Fibroblast of skin of scalp (primary cell): Measurements from ENCODE around the gene MOB3B.
A peak's percentile ranks its signal among the peaks of the same experiment; 100 is the strongest.

Source experiments
- DNase-seq: peaks from one replicate; pipeline ENCODE4 v3.0.0-alpha.2; 2013

The MOB3B gene

GRCh38 chr9:27385606-27386322 lies 143.8 kb downstream of the MOB3B start:
- no peak for DNase-seq

GRCh38 chr9:27384262-27385014 lies 145.2 kb downstream of the MOB3B start:
- DNase-seq, result no peak

DNA sequence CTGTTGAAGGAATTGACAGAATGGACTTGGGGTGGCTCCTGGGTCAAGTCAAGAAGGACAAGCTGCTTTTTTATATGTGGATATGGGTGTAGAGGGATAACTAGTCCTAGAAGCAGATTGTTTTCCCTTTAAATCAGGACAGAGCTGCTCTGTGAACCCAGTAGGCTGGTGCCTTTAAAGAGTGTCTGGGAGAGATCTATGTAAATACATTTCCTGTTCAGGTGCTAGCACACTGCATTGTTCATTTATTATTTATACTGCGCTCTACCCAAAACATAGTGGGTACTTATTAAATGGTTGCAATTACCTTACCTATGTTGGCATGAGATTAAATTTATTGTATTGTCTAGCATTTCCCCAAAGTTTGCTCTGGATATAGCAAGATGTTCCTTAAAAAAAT lies 146.1 kb downstream of the MOB3B start:
- no peak for DNase-seq

GRCh38 chr9:27382975-27383374 lies 146.6 kb downstream of the MOB3B start:
- no peak for DNase-seq

- DNase-seq, result no peak
Measured at GRCh38 chr9:27382308-27382707, 147.3 kb downstream of the MOB3B start.

DNA sequence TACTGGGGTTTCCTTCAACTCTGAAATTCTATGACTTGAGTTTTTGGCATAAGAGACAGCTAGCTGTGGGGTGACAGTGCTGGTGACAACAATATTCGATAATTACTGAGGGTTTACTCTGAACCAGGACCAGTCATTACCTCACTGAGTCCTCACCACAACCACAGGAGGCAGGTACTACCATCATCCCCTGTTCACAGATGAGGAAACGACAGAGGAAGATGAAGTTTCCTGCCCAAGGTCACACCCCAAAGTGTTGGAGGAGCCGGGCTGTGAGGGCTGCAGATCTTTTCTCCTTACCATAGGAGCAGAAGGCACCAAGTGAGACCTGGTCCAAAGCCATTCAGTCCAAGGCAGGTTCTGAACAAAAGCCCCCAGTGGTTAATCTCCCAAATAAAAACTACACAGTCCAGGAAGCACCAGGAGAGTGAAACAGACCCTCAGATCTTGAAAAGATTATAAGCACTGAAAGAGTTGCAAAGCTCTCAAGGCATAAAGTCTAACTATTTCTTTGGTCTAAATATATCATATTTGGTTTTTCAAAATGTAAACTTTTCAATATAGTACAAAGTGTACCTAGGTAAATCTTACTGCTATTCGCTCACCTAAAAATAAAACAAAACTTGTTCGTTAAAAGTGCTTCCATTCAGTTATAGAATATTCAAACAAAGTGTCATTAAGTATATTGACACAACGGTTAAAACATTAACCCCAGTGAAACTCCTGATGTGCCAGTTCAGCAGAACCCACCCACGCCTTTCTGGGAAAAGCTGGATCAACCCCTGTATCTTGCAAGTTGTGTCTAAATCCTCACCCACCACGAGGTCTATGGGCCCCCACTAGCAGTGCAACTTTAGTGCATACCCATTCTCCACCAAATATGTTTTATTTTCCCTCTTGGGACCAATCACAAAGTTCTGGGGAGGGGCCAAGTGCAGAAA lies 150.0 kb downstream of the MOB3B start:
- DNase-seq, result no peak

DNA sequence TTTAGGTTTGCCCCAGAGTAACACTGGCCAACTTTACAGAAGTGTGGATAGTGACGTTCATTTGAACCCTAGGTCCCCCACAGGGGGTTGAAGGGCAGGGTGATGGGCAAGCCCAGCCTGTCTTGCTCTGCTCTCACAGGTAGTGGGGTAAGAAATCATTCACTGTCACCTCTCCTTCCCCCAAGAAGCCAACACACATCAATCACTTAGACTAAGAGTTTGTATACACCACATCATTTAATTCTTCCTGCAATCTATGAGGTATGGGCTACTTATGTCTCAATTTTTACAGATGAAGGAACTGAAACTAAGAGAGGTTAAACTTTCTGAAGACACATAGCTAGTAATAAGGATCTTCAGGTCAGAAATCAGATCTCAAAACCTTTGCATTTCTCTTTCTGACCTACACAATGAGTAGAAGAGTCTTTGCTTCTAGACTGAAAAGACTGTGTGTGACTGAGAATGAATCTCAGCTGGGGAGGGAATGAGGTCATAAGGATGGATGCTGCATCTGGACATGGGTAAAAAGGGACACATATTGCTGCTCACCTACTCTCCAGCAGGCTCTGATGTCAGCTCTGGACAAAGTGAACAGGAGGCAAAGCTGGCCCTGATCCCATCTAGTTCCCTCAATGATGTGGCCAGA lies 151.7 kb downstream of the MOB3B start:
- no peak for DNase-seq

DNA sequence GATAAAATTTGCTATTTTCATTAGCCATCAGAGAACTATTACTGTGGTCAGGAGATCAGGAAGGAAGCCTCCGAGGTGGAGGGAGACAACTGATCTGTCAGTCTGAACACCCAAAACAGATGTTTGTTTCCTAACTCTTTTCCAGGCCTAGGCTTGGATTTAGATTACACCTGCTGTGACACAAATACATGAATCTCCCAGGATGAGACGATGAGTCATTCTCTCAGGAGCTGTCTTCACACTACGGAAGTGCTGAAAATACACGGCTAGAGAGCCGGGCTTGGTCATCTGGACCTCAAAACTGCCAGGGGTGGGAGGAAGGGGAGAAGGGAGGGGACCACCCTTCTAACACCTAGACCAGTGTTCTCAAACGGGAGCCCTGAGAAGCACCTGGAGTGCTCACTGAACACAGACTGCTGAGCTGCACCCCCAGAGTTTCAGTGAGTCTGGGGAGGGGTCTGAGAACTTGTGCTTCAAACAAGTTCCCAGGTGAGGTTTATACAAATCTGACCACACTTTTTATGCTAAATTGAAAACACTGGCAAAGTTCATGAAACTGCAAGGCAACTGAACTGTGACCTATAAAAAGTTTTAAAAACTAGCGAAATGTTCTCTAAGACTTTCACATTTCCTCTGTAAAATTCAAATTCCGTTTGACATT lies 152.3 kb downstream of the MOB3B start:
- no peak for DNase-seq

- DNase-seq, result no peak
Measured at GRCh38 chr9:27373851-27374250, 155.8 kb downstream of the MOB3B start.

DNA sequence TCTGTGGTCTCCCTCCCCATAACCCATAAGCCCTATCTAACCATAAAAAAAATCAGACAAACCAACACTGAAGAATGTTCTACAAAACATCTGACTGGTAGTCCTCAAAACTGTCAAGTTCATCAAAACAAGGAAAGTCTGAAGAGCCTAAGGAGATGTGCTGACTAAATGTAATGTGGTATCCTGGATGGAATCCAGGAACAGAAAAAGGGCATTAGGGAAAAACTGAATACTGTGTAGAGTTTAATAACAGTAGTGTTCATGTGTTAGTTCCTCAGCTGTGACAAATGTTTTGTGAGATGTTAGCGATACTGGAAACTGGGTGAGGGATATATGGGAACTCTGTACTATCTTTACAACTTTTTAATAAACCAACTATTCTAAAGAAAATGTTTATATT lies 157.0 kb downstream of the MOB3B start:
- DNase-seq, result no peak

DNA sequence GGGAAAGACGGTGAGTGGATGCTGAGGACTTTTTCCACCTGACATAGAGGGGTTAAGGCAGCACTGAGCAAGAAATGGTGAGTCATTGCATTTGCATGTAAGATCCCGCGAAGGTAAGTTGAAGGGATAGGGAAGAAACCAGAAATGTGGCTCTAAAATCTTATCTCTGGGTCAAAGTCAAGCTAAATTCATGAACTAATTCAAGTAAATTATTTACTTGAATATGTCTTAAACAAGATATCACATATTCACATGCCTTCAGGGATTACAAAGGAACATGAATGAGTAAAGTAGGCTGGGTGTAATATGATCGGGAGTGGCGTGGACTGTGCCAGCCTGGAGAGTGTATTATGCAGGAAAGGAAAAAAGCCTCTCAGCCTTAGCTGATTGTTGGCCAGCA lies 158.2 kb downstream of the MOB3B start:
- DNase-seq, result no peak

DNA sequence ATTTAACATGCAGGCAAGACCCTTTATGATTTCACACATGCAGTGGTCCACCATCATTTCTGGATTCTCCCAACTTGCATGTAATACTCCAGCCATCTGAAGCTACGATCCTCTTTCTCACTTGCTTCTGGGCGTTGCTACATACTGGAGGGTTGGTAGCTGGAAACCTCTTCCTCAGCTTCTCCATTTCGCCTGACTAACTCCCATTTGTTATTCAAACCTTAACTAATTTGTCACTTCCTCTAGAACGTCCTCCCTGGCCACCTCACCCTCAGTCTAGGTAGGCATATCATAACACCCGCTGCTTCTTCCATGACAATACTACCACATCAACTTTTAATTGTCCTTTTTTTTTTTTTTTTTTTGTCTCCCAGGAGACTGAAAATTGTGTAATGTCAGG lies 160.0 kb downstream of the MOB3B start:
- DNase-seq, result no peak

GRCh38 chr9:27368316-27368985 lies 161.2 kb downstream of the MOB3B start:
- peak; percentile 61 for DNase-seq

- no peak for DNase-seq
Measured at GRCh38 chr9:27367921-27368315, 161.7 kb downstream of the MOB3B start.

DNA sequence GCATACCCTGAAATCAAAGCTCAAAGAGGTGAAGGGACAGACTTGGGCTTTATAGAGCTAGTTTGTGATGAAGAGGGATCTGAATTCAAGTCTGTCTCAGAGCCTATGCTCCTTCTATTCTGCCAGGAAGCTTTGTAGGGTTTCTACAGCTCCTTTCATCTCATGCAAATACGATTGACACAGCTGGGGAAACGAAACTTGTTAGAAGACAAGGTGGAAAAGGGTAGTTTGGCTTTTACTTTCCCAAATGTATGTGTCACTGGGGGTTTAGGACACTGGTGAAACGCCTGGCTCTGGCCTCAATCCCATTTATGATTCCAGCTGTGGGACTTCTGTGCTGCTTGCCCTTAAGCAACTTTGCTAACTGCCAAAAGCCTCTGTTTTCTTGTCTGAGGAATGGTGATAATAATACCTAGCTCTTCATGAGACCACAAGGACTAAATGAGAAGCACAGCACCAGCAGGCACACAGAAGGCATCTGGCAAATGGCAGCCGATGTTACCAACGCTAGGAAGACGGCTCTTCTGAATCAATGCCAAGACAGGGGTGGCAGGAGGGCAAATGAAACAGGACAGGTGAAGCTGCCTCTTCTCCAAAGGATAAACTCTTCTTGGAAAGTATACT lies 162.3 kb downstream of the MOB3B start:
- no peak for DNase-seq

DNA sequence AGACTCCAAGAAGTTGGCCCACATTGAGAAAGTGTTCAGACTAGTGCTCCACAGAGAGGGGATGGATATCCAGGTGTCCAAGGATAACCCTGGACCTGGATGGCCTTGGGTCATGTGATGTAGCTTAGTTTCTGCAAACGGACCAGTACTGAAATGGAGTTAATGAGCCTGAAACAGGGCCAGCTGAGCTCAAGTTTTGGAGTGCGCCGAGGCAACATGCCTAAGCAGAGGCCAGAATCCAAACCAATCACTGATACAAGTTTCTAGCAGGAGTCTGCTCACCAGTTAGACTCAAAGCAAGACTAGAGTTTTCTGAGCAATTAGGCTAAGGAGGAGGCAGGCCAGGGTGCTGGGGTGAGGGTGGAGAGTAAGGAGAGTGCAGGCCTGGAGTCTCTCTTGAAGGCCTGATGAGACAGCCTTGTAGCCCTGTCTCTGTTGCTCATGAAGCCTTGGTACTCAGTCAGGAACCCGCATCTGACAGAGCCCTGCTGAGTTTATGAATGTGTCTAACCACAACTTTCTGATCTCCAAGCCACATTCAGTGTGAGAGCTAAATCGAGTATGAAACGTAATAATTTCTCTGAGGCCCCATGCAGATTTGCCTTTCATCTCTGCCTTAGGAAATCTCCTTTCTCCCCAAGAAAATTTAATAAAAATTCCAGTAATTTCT lies 163.8 kb downstream of the MOB3B start:
- peak; percentile 75 for DNase-seq

DNA sequence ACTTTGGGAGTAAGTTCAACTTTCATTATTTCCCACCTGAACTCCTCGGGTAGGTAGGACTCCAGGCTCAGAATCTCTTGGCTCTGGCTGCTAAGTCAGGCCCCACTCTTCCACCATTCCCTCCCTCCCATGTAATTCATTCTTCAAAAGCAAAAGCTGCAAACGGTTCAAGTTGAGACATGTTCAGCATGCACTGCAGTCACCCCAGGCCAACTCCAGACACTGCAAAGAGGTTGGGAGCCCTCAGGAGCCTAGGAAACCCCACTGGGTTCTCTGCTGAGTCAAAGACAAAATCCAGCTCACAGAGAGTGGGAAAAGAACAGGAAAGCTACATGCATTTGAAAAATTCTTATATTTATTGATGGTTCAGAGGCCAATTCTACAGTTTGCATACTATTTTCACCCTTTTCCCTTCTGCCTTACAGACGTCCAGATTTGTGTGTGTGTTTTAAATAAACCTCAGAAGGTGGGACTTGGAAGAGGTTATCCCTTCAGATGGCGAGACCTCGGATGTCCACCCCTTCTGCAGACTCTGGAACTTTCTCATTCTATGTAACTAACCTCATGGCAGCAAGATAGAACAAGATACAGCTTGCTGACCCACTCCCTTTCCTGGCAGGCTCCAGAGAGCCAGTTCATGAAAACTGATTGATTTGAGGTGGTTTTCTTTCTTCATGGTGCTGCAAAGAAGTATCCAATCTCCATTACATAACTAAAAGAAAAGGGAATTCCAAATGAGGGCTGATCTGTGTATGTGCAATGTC lies 167.0 kb downstream of the MOB3B start:
- DNase-seq, result no peak

DNA sequence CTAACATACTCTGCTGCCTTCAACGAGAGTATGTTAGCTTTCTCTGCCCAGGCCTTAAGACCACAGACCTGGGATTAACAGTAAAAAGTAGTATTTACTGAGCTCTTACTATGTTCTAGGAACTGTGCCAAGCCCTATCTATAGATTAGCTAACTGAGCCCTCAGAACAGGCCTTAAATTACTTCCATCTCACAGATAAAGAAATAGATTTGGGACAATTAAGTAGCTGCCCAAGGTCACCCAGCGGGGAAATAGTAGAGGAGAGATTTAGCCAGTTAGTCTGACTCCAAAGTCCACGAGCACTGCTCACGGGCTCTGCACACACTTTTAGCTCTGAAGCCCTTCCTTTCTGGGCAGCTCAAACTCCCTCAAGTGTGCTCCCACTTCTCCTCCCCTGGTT lies 168.1 kb downstream of the MOB3B start:
- DNase-seq, result no peak

GRCh38 chr9:27359763-27360162 lies 169.9 kb downstream of the MOB3B start:
- DNase-seq, result no peak

DNA sequence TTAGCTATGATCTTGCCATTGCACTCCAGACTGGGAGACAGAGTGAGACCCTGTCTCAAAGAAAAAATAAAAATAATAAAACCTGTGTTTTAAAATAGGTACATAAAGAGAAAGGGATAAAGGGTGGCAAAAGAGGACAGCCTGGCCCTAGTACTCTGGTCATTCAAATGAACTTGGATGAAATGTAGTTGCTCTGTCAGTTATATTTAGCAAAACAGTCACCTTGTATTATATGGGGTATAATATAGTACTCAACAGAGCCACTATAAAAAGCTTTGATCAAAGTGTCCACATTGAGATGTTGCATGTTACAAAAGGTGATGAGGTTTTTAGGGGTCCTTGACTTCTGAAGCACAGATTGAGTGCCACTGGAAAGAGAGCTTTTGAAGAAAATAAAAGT lies 171.6 kb downstream of the MOB3B start:
- no peak for DNase-seq
